Prostate gland (tissue), 2 donors: Measurements from ENCODE around the gene FOXP1.

Experiments used
- CTCF ChIP-seq, 4 experiments: fragments of 200-600 bp in 2 of 4; fragments of 450-650 bp in 2 of 4; sonication (generic) in 2 of 4; IDR thresholded peaks; 1 replicate in 3 of 4; 2 replicates in 1 of 4; pipeline ENCODE4 v1.5.1; 2016 to 2019; ENCODE audit warnings: antibody characterized with exemption in 4 of 4, mild to moderate bottlenecking in 2 of 4, moderate library complexity in 2 of 4
- POLR2A ChIP-seq: fragments of 450-650 bp; IDR thresholded peaks from one replicate; pipeline ENCODE4 v1.6.1; 2016; ENCODE audit warnings: antibody characterized with exemption, mild to moderate bottlenecking
- POLR2AphosphoS5 ChIP-seq: sonication (generic); formaldehyde crosslinking; IDR thresholded peaks from one replicate; pipeline ENCODE4 v1.6.1; 2017; ENCODE audit warnings: antibody characterized with exemption

DNA sequence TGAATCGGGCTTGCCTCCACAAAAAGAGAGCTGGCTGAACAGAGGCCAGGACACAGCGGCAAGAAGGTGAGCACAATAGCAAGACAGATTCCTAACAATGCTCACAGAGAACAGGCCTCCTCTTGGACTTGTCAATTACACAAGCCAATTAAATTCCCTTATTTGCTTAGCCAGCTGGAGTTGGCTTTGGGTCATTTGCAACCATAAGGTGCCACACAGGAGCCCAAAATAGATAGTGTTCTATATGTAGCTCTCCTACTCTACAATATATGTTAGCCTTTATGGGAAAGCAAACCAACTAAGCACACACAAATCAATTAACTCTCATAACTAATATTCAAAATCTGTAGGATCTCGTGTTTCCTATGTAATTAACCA is 335.6 kb downstream of the FOXP1 start:
- TF ChIP-seq POLR2A (no peak), CTCF (IDR thresholded peaks at IDR 0.05) (no peak), POLR2AphosphoS5 (no peak)
